Measurements from ENCODE around the gene GLYATL1.

Gene GLYATL1

GRCh38 chr11:58957922-58958321, 18.6 kb downstream of the GLYATL1 start:
- no peak for DNase-seq (ENCODE audit: low read depth in 2 of 2)
- no peak overlapping the region for H3K4me3 ChIP-seq (replicated peaks in 1 of 2; ENCODE audit: low read depth in 2 of 2, low read length in 2 of 2)
- TF ChIP-seq CTCF (IDR thresholded peaks at IDR 0.05; ENCODE audit: low read depth, low read length), result no peak

- H3K4me3 ChIP-seq (replicated peaks in 1 of 2; ENCODE audit: low read depth in 2 of 2, low read length in 2 of 2), result no peak overlapping the region
- TF ChIP-seq CTCF (IDR thresholded peaks at IDR 0.05; ENCODE audit: low read depth, low read length), result peak; percentile 27
- DNase-seq (ENCODE audit: low read depth in 2 of 2), result peak in 1 of 2 donors; percentile 3
Observed at GRCh38 chr11:58958500-58958899, 19.2 kb downstream of the GLYATL1 start.

GRCh38 chr11:58963551-58964104, 24.3 kb downstream of the GLYATL1 start:
- peak overlapping the region in 1 of 2 donors; percentile 20 for H3K4me3 ChIP-seq (replicated peaks in 1 of 2; ENCODE audit: low read depth in 2 of 2, low read length in 2 of 2)
- TF ChIP-seq CTCF (IDR thresholded peaks at IDR 0.05; ENCODE audit: low read depth, low read length), result peak; percentile 48
- peak; percentile 54 to 60 for DNase-seq (ENCODE audit: low read depth in 2 of 2)

GRCh38 chr11:58965246-58965985, 26.1 kb downstream of the GLYATL1 start:
- DNase-seq (ENCODE audit: low read depth in 2 of 2), result peak in 1 of 2 donors; percentile 9
- TF ChIP-seq CTCF (IDR thresholded peaks at IDR 0.05; ENCODE audit: low read depth, low read length), result no peak
- no peak overlapping the region for H3K4me3 ChIP-seq (replicated peaks in 1 of 2; ENCODE audit: low read depth in 2 of 2, low read length in 2 of 2)

GRCh38 chr11:58968251-58968711, 29.0 kb downstream of the GLYATL1 start:
- H3K4me3 ChIP-seq (replicated peaks in 1 of 2; ENCODE audit: low read depth in 2 of 2, low read length in 2 of 2), result no peak overlapping the region
- no peak for TF ChIP-seq CTCF (IDR thresholded peaks at IDR 0.05; ENCODE audit: low read depth, low read length)
- DNase-seq (ENCODE audit: low read depth in 2 of 2), result no peak

- H3K4me3 ChIP-seq (replicated peaks in 1 of 2; ENCODE audit: low read depth in 2 of 2, low read length in 2 of 2), result no peak overlapping the region
- no peak for DNase-seq (ENCODE audit: low read depth in 2 of 2)
- TF ChIP-seq CTCF (IDR thresholded peaks at IDR 0.05; ENCODE audit: low read depth, low read length), result no peak
Observed at GRCh38 chr11:58977470-58977869, 38.2 kb downstream of the GLYATL1 start.
